ENCODE data around the gene METTL21A.

DNA sequence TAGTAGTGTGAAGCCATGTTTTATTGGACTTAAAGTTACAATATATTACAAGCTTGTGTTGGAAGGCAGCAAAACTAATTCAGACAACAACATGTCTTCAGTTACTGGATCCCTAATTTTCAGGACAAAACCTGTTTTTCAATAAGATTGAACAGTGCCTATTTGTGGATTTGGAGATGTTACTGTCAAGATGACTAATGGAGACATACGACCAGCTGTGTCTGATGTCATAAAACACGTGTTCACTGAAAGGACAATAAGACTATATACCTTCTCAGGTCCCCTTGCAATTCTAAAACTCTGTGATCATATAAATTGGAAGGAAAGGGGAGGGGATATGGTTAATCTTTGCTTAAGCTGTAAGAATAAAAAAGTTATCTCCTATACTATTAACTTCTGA is 21.7 kb downstream of the METTL21A start:
- TF ChIP-seq POLR2A (IDR thresholded peaks at IDR 0.05) (no peak), EP300 (IDR thresholded peaks at IDR 0.05) (no peak), POLR2AphosphoS5 (IDR thresholded peaks at IDR 0.05) (no peak)
- TF ChIP-seq, protein P1, sequence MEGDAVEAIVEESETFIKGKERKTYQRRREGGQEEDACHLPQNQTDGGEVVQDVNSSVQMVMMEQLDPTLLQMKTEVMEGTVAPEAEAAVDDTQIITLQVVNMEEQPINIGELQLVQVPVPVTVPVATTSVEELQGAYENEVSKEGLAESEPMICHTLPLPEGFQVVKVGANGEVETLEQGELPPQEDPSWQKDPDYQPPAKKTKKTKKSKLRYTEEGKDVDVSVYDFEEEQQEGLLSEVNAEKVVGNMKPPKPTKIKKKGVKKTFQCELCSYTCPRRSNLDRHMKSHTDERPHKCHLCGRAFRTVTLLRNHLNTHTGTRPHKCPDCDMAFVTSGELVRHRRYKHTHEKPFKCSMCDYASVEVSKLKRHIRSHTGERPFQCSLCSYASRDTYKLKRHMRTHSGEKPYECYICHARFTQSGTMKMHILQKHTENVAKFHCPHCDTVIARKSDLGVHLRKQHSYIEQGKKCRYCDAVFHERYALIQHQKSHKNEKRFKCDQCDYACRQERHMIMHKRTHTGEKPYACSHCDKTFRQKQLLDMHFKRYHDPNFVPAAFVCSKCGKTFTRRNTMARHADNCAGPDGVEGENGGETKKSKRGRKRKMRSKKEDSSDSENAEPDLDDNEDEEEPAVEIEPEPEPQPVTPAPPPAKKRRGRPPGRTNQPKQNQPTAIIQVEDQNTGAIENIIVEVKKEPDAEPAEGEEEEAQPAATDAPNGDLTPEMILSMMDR (IDR thresholded peaks at IDR 0.05) = no peak

Measured in upper lobe of left lung (tissue), 4 donors.